Activated naive CD8-positive, alpha-beta T cell treated with anti-CD3 and anti-CD28 coated beads, Interleukin-2, amount 50 U/mL, for 24 hours (primary cell): ENCODE results near the gene POLE4.
A peak's percentile ranks its signal among the peaks of the same experiment; 100 is the strongest.

Experiments
- ATAC-seq: fragments of 150-1000 bp; cut with Tn5 transposase; one replicate; pipeline ENCODE4 v1.10.0; 2021
- DNase-seq: peaks from one replicate; pipeline ENCODE4 v3.0.0; 2021
- H3K27ac Mint-ChIP-seq: one replicate; pipeline ENCODE4 v1.8.0; 2021; ENCODE audit warnings: mild to moderate bottlenecking, mixed read lengths
- H3K27me3 Mint-ChIP-seq: one replicate; pipeline ENCODE4 v1.8.0; 2021; ENCODE audit warnings: mixed read lengths
- H3K36me3 Mint-ChIP-seq: one replicate; pipeline ENCODE4 v1.8.0; 2021; ENCODE audit warnings: low read depth, mixed read lengths
- H3K4me1 Mint-ChIP-seq: one replicate; pipeline ENCODE4 v1.8.0; 2021; ENCODE audit warnings: mixed read lengths
- H3K4me3 Mint-ChIP-seq: one replicate; pipeline ENCODE4 v1.8.0; 2021; ENCODE audit warnings: mild to moderate bottlenecking, moderate library complexity, mixed read lengths
- H3K9me3 Mint-ChIP-seq: one replicate; pipeline ENCODE4 v1.8.0; 2021; ENCODE audit warnings: mixed read lengths

Gene POLE4, protein sequence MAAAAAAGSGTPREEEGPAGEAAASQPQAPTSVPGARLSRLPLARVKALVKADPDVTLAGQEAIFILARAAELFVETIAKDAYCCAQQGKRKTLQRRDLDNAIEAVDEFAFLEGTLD

DNA sequence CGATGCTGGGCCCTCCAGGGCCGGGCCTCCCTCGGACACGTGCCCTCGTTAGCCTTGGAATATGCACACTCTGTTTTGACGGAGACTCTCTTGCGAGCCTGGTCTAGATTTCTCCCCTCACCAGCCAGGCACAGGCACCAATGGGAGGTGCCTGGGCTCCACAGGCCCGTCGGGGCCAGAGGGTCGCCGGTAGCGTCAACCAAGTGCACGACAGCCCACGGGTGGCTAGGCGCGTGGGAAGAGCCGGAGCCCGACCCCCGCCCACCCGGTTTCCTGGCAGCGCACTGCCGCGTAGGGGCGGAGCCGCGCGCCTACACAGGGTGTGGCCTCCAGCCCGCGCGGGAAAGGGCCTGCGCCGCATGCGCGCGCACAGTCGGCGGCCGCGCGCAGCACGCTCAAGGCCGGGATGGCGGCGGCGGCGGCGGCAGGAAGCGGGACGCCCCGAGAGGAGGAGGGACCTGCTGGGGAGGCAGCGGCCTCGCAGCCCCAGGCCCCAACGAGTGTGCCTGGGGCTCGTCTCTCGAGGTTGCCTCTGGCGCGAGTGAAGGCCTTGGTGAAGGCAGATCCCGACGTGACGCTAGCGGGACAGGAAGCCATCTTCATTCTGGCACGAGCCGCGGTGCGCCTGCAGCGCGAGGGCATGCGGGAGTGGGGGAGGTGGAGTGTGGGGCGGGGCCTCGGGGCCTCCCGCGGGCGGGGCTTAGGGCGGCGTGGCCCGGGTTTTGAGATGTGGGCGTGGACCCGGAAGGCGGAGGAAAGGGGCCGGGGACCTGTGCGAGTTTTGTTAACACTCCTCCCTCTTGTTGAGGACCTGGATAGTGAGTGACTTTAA, at the start of gene POLE4:
Gene POLE4, plus strand, starts transcription at position 370 of the 832 bp plus-strand sequence. Its CDS starts 37 bp downstream, at position 407.
- H3K27ac Mint-ChIP-seq, result peak within 1 kb of the TSS; percentile 71
- H3K36me3 Mint-ChIP-seq, result peaks cover 25% of the 10 kb centered on the region
- peak; percentile 92 for ATAC-seq
- no peaks in the 10 kb centered on the region for H3K9me3 Mint-ChIP-seq
- peaks cover 31% of the 10 kb centered on the region for H3K4me1 Mint-ChIP-seq
- peak within 1 kb of the TSS; percentile 75 for H3K4me3 Mint-ChIP-seq
- H3K27me3 Mint-ChIP-seq, result no peaks in the 10 kb centered on the region
- peak; percentile 93 for DNase-seq

DNA sequence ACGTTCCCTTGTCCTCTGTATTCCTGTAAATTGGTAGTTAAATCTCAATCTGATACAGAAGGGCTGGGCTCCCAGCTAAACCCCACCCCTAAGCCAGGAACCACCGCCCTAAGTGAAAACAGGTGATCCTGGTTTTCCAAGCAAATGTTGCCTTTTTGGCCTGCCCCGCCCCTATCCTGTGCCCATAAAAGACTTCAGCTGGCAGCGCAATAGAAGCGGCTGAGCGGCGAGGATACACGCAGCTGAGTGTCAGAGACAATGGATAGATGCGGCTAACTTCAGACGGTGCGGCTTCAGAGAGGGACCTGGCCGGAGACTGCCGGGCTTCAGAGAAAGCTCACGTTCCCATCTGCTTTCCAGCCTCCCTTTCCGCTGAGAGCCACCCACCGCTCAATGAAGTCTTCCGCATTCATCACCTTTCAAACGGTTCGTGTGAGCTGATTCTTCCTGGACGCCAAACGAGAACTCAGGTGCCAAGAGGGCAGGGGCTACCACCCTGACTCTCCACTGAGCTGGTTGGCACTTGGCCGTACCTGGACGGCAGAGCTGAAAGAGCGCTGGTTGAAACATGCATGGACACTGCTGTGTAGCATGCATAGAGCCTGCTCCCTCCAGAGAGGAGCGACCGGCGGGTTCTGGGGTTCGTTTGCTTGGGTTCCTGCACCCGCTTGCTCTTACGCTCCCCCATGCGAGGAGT, 49.5 kb upstream of the POLE4 start:
- no peak overlapping the region for H3K4me3 Mint-ChIP-seq
- ATAC-seq, result no peak

DNA sequence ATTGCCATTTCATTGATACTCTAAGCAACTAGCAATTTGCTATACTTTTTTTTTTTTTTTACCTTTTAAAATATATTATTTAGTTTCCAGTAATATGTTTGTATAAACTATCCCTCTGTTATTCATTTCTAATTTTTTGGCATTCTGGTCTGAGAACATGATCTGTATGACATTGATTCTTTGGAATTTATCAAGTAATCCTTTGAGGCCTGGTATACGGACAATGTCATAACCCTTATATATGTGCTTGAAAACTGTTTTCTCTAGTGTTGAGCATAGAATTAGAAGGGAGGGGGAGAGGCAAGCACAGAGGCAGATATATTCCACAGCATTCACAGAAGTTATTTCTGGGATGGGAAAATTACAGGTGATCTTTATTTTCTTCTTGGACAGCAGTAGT, 48.2 kb upstream of the POLE4 start:
- Mint-ChIP-seq H3K4me3 (no peak overlapping the region), H3K9me3 (no peaks in the 10 kb centered on the region), H3K27ac (no peak overlapping the region), H3K36me3 (no peaks in the 10 kb centered on the region), H3K27me3 (peaks cover 48% of the 10 kb centered on the region), H3K4me1 (peaks cover 10% of the 10 kb centered on the region)
- no peak for ATAC-seq
- no peak for DNase-seq

More for the DNA sequence above, 49.5 kb upstream of the POLE4 start:
- no peaks in the 10 kb centered on the region for H3K36me3 Mint-ChIP-seq
- H3K27me3 Mint-ChIP-seq, result peaks cover 40% of the 10 kb centered on the region
- H3K4me1 Mint-ChIP-seq, result peaks cover 8% of the 10 kb centered on the region
- no peak overlapping the region for H3K27ac Mint-ChIP-seq
- DNase-seq, result no peak
- no peaks in the 10 kb centered on the region for H3K9me3 Mint-ChIP-seq

DNA sequence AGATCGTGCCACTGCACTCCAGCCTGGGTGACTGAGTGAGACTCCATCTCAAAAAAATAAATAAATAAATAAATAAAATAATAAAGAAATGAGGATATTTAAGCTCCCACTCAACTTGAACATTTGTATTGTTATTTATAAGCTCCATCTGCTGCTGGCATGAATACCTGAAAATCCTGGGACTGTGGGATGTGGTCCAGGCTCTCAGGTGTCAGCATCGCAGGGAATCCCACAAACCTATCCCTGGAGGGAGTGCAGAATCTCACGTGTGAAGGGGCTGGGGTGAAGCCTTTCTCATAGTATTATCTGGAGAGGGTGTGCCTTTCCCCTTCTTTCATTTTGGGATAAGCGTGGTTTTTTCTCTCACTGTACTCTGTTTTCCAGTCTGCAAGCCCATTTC, 47.4 kb upstream of the POLE4 start:
- no peak overlapping the region for H3K4me3 Mint-ChIP-seq
- H3K27ac Mint-ChIP-seq, result no peak overlapping the region
- DNase-seq, result no peak
- ATAC-seq, result no peak
- H3K4me1 Mint-ChIP-seq, result peaks cover 16% of the 10 kb centered on the region
- no peaks in the 10 kb centered on the region for H3K36me3 Mint-ChIP-seq
- no peaks in the 10 kb centered on the region for H3K9me3 Mint-ChIP-seq
- peaks cover 48% of the 10 kb centered on the region for H3K27me3 Mint-ChIP-seq

DNA sequence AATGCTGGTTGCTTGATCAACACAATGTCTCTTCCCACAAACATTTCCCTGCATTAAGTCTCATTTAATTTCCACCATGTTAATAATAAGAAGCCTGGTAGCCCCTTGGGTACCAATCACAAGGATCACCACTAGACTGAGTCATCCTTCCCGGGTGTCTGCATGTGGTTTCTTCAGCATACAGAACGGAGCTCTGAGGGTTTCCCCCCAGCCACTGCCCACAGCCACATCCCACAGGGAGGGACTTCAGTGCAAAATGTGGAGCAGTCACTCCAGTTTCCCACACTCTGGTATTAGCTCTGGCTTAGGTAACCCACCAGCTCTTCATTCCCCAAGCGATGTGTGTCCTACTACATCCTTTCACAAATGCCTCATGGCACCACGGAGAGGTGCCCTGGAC, 42.7 kb upstream of the POLE4 start:
- Mint-ChIP-seq H3K27me3 (peaks cover 39% of the 10 kb centered on the region), H3K27ac (no peak overlapping the region), H3K4me1 (peaks cover 13% of the 10 kb centered on the region), H3K9me3 (no peaks in the 10 kb centered on the region), H3K4me3 (no peak overlapping the region), H3K36me3 (no peaks in the 10 kb centered on the region)
- peak; percentile 65 for DNase-seq
- ATAC-seq, result peak; percentile 93

DNA sequence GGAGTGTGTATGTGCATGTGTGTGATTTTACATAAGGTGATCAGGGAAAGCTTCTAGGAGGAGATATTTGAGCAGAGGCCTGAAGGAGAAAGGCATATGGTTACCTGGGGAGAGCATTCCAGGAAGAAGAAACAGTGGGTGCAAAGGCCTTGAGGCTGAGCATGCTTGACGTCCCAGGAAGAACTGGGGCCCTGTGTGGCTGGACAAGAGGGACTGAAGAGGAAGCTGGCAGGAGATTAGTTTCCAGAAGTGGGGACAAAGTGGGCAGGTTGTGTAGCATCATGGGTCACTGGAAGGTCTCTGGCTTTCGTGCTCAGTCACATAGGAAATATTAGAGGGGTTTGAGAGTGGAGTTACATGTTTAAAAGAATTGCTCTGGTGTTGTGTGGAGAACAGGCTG, 42.0 kb upstream of the POLE4 start:
- DNase-seq (no peak), ATAC-seq (no peak)
- Mint-ChIP-seq H3K4me1 (peaks cover 13% of the 10 kb centered on the region), H3K9me3 (no peaks in the 10 kb centered on the region), H3K36me3 (no peaks in the 10 kb centered on the region), H3K27ac (no peak overlapping the region), H3K27me3 (peaks cover 36% of the 10 kb centered on the region), H3K4me3 (no peak overlapping the region)

DNA sequence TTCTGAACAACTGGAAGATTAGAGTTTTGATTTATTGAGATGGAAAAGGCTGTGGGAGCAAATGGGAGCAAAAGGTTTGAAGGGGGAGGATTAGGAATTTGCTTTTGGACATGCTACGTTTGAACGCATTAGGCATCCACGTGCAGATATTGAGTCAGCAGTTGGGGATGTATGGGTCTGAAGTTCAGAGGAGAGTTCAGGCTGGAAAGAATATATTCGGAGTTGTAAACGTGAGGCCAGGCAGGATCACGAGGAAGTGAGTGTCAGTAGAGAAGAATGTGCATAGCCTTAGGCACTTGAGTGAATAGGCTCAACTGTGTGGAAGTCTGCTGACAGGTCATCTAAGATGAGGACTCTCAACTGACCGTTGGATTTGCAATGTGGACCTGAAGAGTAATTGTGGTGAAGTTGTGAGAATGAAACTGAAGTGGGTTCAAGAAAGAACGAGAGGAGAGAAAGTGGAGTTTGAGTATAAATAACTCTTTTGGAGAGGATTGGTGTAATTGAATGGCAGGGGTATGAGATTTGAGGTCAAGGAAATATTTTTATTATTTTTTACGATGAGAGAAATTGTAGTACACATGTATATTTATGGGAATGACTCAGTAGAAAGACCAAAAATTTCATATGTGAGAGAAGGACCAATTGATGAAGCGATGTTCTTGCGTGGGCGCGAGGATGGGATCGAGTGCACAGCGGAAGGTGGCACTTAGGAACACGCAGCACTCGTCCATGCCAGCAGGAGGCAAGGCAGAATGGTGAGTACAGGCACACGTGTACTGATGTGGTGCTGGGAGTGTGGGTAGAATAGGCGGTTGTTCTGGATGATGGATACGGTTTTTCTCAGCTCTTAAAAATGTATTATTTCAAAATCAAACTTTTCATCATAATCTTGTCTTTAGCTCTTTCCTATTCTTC, 40.5 kb upstream of the POLE4 start:
- ATAC-seq (no peak), DNase-seq (no peak)
- Mint-ChIP-seq H3K4me1 (peaks cover 13% of the 10 kb centered on the region), H3K36me3 (no peaks in the 10 kb centered on the region), H3K4me3 (no peak overlapping the region), H3K27ac (no peak overlapping the region), H3K9me3 (no peaks in the 10 kb centered on the region), H3K27me3 (peaks cover 29% of the 10 kb centered on the region)

DNA sequence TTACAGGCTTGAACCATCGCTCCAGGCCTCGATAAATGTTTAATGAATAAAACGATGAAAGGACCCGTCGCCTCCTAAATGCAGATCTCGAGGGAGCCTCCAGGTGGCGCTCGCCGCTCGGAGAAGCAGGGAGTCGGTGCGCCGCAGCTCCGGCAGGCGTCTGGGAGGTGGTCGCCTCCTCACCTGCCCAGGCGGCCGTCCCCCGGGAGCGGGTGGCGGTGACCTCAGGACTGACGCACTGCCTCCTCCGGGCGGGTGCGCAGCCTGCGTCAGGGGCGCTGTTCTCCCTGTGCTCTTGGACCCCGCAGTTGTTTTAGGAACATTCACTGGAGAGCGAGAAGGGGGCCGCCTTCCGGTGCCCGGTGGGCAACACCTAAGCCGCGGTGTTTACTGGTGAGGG, 38.6 kb upstream of the POLE4 start:
- DNase-seq (peak; percentile 81), ATAC-seq (peak; percentile 37)
- Mint-ChIP-seq H3K36me3 (no peaks in the 10 kb centered on the region), H3K4me3 (no peak overlapping the region), H3K27ac (no peak overlapping the region), H3K9me3 (no peaks in the 10 kb centered on the region), H3K4me1 (peaks cover 11% of the 10 kb centered on the region), H3K27me3 (peaks cover 23% of the 10 kb centered on the region)

DNA sequence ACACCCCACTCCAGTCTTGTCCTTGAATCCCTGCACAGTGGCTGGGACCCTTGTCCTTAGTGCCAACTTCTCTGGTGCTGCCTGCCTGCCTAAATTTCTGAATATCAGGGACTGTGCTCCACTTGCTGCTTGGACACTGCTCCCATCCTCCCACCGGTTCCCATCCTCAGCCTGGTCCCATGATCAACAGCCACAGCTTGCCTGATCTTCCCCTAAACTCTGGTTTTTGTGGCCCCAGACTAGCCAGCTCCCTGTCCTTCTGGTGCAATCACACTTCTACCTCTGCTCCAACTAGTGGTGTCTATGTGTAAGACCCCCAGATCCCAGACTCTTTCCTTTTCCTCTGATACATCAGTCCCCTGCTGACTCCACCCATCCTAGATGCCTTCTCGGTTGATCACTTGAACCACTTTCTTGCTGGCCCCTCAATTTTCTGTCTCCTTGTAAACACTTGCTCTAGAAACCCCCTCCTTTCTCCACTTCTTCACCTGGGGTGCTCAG, 37.2 kb upstream of the POLE4 start:
- ATAC-seq (no peak), DNase-seq (no peak)
- peaks cover 2% of the 10 kb centered on the region for H3K4me1 Mint-ChIP-seq
- H3K36me3 Mint-ChIP-seq, result no peaks in the 10 kb centered on the region
- H3K27me3 Mint-ChIP-seq, result peaks cover 22% of the 10 kb centered on the region
- H3K27ac Mint-ChIP-seq, result no peak overlapping the region
- H3K9me3 Mint-ChIP-seq, result no peaks in the 10 kb centered on the region
- H3K4me3 Mint-ChIP-seq, result no peak overlapping the region

DNA sequence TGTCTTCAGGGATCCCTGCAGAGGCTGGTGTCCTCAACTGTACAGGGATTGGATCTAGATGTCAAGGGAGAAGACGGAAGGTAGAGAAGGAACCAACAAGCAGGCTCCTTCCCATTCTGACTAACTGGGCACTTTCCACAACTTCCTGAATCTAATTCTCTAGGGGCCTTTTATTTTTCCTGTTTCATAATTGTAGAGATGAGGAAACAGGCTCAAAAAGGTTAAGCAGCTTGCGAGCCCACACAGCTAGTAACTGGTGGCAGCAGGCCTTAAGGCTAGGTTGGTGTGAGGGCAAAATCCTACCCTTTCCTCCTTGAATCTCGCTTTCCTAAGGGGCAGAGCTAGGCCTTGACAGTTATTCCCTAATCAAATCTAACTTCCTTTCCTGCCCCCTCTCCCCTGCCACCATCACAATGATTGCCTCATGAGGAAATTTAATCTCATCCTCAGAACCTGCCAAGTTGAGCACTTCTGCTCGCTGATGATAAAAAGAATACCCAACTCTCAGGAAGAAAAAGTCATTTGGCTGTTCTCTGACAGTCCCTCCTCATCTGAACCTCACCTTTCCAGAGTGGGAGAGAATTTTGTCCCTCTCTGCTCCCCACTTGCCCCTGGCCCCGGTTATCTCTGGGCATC, 35.7 kb upstream of the POLE4 start:
- H3K4me1 Mint-ChIP-seq, result no peaks in the 10 kb centered on the region
- DNase-seq, result no peak
- no peak overlapping the region for H3K27ac Mint-ChIP-seq
- ATAC-seq, result no peak
- H3K27me3 Mint-ChIP-seq, result peaks cover 15% of the 10 kb centered on the region
- H3K36me3 Mint-ChIP-seq, result no peaks in the 10 kb centered on the region
- no peak overlapping the region for H3K4me3 Mint-ChIP-seq
- H3K9me3 Mint-ChIP-seq, result no peaks in the 10 kb centered on the region

DNA sequence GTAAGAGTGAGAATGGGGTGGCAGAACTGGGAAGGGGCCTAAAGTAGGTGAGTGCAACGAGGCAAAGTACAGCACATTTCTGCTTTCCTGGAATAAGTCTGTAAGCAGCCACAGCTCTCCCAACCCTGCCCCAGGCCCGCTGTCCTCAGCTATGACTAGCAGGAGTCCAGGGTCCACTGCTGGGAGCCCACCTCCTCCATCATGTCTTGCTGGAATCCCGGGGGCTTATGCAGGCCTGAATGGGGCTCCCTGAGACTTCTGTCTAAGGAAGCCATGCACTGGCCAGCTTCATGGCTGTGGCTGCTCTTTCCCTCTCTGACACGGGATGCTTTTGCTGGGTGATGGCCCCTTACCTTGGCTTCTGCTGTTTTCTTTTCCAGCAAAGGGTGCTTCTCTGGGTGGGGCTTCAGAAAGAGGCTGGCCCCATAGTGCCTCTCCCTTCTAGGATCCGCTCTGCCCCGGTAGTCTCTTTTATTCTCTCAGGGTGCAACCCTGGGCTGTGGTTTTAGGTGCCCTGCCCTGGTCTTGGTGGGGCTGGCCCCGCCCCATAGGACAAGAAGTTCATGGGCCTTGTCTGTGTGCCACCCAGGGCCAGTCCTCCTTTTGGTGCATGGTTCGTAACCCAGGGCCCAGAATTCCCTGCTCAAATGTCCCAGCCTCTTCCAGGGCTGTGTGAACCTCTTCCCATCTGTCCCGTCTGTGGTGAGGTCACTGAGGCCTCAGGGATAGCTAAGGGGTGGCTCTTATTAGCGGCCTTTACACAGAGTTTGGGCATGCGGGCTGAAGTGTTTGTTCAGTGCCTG, 33.8 kb upstream of the POLE4 start:
- Mint-ChIP-seq H3K4me3 (no peak overlapping the region), H3K27me3 (peaks cover 4% of the 10 kb centered on the region), H3K36me3 (no peaks in the 10 kb centered on the region), H3K9me3 (no peaks in the 10 kb centered on the region), H3K4me1 (no peaks in the 10 kb centered on the region), H3K27ac (no peak overlapping the region)
- ATAC-seq, result no peak
- DNase-seq, result no peak

DNA sequence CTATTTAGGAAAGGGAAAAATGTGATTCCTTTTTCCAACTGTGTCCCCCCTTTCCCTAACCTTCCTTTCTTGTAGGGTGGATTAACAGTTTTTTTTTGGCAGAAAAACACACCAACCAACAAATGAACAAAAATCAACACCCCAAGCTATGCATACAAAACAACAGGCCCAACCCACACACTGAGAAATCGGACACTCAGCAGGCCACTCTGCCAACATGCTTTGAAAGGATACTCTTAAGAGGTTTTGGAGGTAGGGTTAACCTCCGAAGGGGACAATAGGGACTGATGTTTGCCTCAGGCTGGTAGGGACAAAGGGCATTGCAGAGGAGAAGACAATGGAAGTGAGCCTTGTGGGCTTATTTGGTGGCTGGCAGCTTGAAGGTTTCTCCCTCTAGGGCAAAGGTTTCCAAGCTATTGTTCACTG, 33.1 kb upstream of the POLE4 start:
- Mint-ChIP-seq H3K27me3 (peaks cover 4% of the 10 kb centered on the region), H3K27ac (no peak overlapping the region), H3K36me3 (no peaks in the 10 kb centered on the region), H3K4me3 (no peak overlapping the region), H3K4me1 (no peaks in the 10 kb centered on the region), H3K9me3 (no peaks in the 10 kb centered on the region)
- no peak for ATAC-seq
- no peak for DNase-seq

DNA sequence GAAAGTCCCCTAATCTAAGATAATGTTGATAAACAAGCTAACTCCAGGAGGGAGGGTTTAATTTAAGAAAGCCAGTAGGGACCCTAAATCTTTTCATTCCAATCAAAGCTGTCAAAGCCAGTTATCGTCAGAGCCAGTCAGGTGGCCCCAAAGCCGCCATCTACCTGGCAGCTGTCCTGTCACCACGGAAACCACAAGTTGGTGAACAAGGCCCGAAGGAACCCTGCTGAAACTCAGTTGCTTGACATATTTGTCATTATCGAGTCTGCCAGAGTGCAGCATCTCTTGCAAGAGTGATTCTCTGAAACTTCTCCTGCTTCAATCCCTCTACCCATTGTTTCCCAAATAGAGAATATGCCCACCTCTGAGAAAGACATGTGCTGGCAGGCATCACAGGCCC, 30.8 kb upstream of the POLE4 start:
- H3K36me3 Mint-ChIP-seq, result no peaks in the 10 kb centered on the region
- H3K27ac Mint-ChIP-seq, result no peak overlapping the region
- no peak overlapping the region for H3K4me3 Mint-ChIP-seq
- DNase-seq, result no peak
- peaks cover 11% of the 10 kb centered on the region for H3K27me3 Mint-ChIP-seq
- H3K4me1 Mint-ChIP-seq, result no peaks in the 10 kb centered on the region
- no peak for ATAC-seq
- no peaks in the 10 kb centered on the region for H3K9me3 Mint-ChIP-seq
